ENCODE results near the gene CGB8.
"Not testable (repeated sequence)": the region's sequence is repeated elsewhere in the genome, so short reads cannot be mapped to it uniquely, and the experiment has no call there.

CGB8 gene

GRCh38 chr19:49025599-49025998, 23.3 kb downstream of the CGB8 start:
- H3K9me3 ChIP-seq (ENCODE audit: control insufficient read depth, insufficient read depth, low read depth, low read length); H3K4me3 ChIP-seq (ENCODE audit: low read depth, low read length); H3K36me3 ChIP-seq (ENCODE audit: control insufficient read depth, insufficient read depth, low read length); H3K9ac ChIP-seq (ENCODE audit: low read length); H3K4me1 ChIP-seq (ENCODE audit: control insufficient read depth, insufficient read depth, low read length); H3K27ac ChIP-seq (ENCODE audit: low read depth, low read length): not testable (repeated sequence)
- peaks cover 12% of the 10 kb centered on the region for H3K27me3 ChIP-seq (ENCODE audit: control insufficient read depth, insufficient read depth, low read length)

GRCh38 chr19:49025088-49025487, 23.8 kb downstream of the CGB8 start:
- peaks cover 17% of the 10 kb centered on the region for H3K27me3 ChIP-seq (ENCODE audit: control insufficient read depth, insufficient read depth, low read length)
- not testable (repeated sequence) for H3K9ac ChIP-seq (ENCODE audit: low read length); H3K4me3 ChIP-seq (ENCODE audit: low read depth, low read length); H3K36me3 ChIP-seq (ENCODE audit: control insufficient read depth, insufficient read depth, low read length); H3K27ac ChIP-seq (ENCODE audit: low read depth, low read length); H3K9me3 ChIP-seq (ENCODE audit: control insufficient read depth, insufficient read depth, low read depth, low read length)
- H3K4me1 ChIP-seq (ENCODE audit: control insufficient read depth, insufficient read depth, low read length): peaks cover 15% of the 10 kb centered on the region; the same call in 1 of the 2 replicates

GRCh38 chr19:49024233-49024632, 24.7 kb downstream of the CGB8 start, which contains the start of gene CGB3:
Gene CGB3 (minus strand): TSS chr19:49024333. CDS start chr19:49023971, 362 bp downstream.
- H3K27ac ChIP-seq (ENCODE audit: low read depth, low read length); H3K9me3 ChIP-seq (ENCODE audit: control insufficient read depth, insufficient read depth, low read depth, low read length): not testable (repeated sequence)
- H3K27me3 ChIP-seq (ENCODE audit: control insufficient read depth, insufficient read depth, low read length): peaks cover 23% of the 10 kb centered on the region

GRCh38 chr19:49022116-49022515, 26.8 kb downstream of the CGB8 start:
- no peaks in the 10 kb centered on the region for H3K36me3 ChIP-seq (ENCODE audit: control insufficient read depth, insufficient read depth, low read length)
- no peaks in the 10 kb centered on the region for H3K9me3 ChIP-seq (ENCODE audit: control insufficient read depth, insufficient read depth, low read depth, low read length)
- no peak overlapping the region for H3K9ac ChIP-seq (ENCODE audit: low read length)
- peaks cover 28% of the 10 kb centered on the region for H3K4me1 ChIP-seq (ENCODE audit: control insufficient read depth, insufficient read depth, low read length)
- peaks cover 37% of the 10 kb centered on the region for H3K27me3 ChIP-seq (ENCODE audit: control insufficient read depth, insufficient read depth, low read length)
- no peak overlapping the region for H3K27ac ChIP-seq (ENCODE audit: low read depth, low read length)
- H3K4me3 ChIP-seq (ENCODE audit: low read depth, low read length): no peak overlapping the region

More at GRCh38 chr19:49024233-49024632, 24.7 kb downstream of the CGB8 start, which contains the start of gene CGB3:
- not testable (repeated sequence) for H3K36me3 ChIP-seq (ENCODE audit: control insufficient read depth, insufficient read depth, low read length); H3K9ac ChIP-seq (ENCODE audit: low read length); H3K4me3 ChIP-seq (ENCODE audit: low read depth, low read length)
- H3K4me1 ChIP-seq (ENCODE audit: control insufficient read depth, insufficient read depth, low read length): peaks cover 19% of the 10 kb centered on the region

DNA sequence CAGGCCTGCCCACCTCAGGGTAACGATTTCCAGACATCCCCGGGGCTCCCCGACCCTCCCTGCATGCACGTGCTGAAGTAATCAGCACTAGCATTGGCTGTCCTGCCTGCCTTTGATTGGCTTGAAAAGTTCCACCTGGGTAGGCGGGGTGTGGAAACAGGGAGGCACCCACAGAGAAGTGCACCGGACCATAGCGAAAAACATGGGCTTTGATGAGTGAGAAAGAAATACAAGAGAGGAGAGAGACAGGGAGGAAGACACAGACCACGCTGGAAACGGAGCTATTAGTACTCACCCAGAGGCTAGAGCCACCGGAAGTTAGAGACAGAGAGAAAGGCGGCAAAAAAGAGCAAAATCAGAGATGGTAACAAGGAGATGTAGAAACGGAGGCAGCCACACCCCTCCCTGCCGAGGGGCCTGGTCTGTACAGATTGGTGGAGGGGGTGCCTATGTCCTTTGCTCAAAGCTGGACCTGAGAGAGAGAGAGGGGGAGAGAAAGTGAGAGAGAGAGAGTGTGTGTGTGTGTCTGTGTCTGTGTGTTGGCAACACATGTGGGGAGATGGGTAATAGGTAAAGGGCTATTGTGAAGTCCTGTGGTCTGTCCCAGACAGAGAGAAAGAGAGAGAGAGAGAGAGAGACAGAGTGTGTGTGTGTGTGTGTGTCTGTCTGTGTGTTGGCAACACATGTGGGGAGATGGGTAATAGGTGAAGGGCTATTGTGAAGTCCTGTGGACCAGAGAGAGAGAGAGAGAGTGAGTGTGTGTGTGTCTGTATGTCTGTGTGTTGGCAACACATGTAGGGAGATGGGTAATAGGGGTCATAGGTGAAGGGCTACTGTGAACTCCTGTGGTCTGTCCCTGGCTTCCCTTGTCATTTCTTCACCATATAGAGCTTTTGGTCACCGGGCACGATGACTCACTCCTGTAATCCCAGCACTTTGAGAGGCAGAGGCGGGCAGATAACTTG, 27.7 kb downstream of the CGB8 start:
- peaks cover 37% of the 10 kb centered on the region for H3K27me3 ChIP-seq (ENCODE audit: control insufficient read depth, insufficient read depth, low read length)
- no peaks in the 10 kb centered on the region for H3K9me3 ChIP-seq (ENCODE audit: control insufficient read depth, insufficient read depth, low read depth, low read length)
- H3K4me3 ChIP-seq (ENCODE audit: low read depth, low read length): no peak overlapping the region
- no peak overlapping the region for H3K9ac ChIP-seq (ENCODE audit: low read length)
- peaks cover 3% of the 10 kb centered on the region for H3K36me3 ChIP-seq (ENCODE audit: control insufficient read depth, insufficient read depth, low read length)
- no peak overlapping the region for H3K27ac ChIP-seq (ENCODE audit: low read depth, low read length)
- H3K4me1 ChIP-seq (ENCODE audit: control insufficient read depth, insufficient read depth, low read length): peaks cover 30% of the 10 kb centered on the region

GRCh38 chr19:49020342-49020741, 28.6 kb downstream of the CGB8 start:
- Histone ChIP-seq H3K27me3 (ENCODE audit: control insufficient read depth, insufficient read depth, low read length) (peaks cover 37% of the 10 kb centered on the region), H3K27ac (ENCODE audit: low read depth, low read length) (no peak overlapping the region), H3K9ac (ENCODE audit: low read length) (no peak overlapping the region), H3K4me1 (ENCODE audit: control insufficient read depth, insufficient read depth, low read length) (peaks cover 30% of the 10 kb centered on the region), H3K36me3 (ENCODE audit: control insufficient read depth, insufficient read depth, low read length) (peaks cover 12% of the 10 kb centered on the region), H3K4me3 (ENCODE audit: low read depth, low read length) (0 out of 2 replicates have a peak overlapping the region, but pooled peaks have one; percentile 82), H3K9me3 (ENCODE audit: control insufficient read depth, insufficient read depth, low read depth, low read length) (no peaks in the 10 kb centered on the region)

- Histone ChIP-seq H3K27me3 (ENCODE audit: control insufficient read depth, insufficient read depth, low read length) (peaks cover 37% of the 10 kb centered on the region), H3K27ac (ENCODE audit: low read depth, low read length) (no peak overlapping the region; the same call in 1 of the 2 replicates), H3K9ac (ENCODE audit: low read length) (peak overlapping the region; percentile 64), H3K4me3 (ENCODE audit: low read depth, low read length) (peak overlapping the region; percentile 82), H3K4me1 (ENCODE audit: control insufficient read depth, insufficient read depth, low read length) (peaks cover 30% of the 10 kb centered on the region), H3K36me3 (ENCODE audit: control insufficient read depth, insufficient read depth, low read length) (peaks cover 21% of the 10 kb centered on the region), H3K9me3 (ENCODE audit: control insufficient read depth, insufficient read depth, low read depth, low read length) (no peaks in the 10 kb centered on the region)
Measured at GRCh38 chr19:49019242-49019932, 29.5 kb downstream of the CGB8 start.

- not testable (repeated sequence) for H3K9me3 ChIP-seq (ENCODE audit: control insufficient read depth, insufficient read depth, low read depth, low read length); H3K27ac ChIP-seq (ENCODE audit: low read depth, low read length)
- peaks cover 37% of the 10 kb centered on the region for H3K27me3 ChIP-seq (ENCODE audit: control insufficient read depth, insufficient read depth, low read length)
- peaks cover 30% of the 10 kb centered on the region for H3K4me1 ChIP-seq (ENCODE audit: control insufficient read depth, insufficient read depth, low read length)
- H3K9ac ChIP-seq (ENCODE audit: low read length): peak overlapping the region; percentile 30
- H3K36me3 ChIP-seq (ENCODE audit: control insufficient read depth, insufficient read depth, low read length): peaks cover 29% of the 10 kb centered on the region
- peak overlapping the region; percentile 82 for H3K4me3 ChIP-seq (ENCODE audit: low read depth, low read length)
Measured at GRCh38 chr19:49018388-49019241, 30.3 kb downstream of the CGB8 start.

DNA sequence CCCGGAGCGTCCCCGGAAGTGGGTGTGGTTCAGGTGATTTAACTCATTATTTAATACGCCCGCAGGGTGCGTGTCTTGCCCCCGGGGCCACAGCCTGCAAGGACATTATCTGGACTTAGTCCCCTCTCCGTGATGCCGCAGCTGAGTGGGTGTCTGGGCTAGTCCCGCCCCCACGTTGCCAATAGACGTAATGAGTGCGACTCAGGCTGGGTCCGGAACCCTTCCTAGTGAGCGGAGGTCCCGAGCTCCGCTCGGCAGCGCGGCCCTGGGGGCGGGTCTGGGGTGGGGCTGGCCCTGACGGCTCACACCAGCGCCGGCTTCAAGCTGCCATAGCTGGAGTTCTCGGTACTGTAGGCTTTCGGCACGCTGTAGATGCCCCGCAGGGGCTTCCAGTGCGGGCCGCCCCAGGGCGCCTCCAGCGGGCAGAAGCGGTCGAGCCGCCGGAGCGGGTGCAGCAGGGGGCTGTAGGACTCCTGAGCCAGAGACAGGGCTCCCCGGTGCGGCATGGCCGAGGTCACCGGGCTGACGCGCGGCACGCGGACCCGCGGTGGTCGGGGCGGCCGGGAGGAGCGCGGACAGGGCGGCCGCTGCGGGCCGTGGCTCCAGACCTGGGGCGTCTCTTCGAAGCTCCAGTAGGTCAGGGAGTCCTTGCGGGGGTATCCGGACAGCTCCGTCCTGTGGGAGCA, 31.1 kb downstream of the CGB8 start:
- Histone ChIP-seq H3K9ac (ENCODE audit: low read length) (peak overlapping the region; percentile 30), H3K27me3 (ENCODE audit: control insufficient read depth, insufficient read depth, low read length) (peaks cover 37% of the 10 kb centered on the region), H3K4me1 (ENCODE audit: control insufficient read depth, insufficient read depth, low read length) (peaks cover 30% of the 10 kb centered on the region), H3K27ac (ENCODE audit: low read depth, low read length) (no peak overlapping the region), H3K9me3 (ENCODE audit: control insufficient read depth, insufficient read depth, low read depth, low read length) (no peaks in the 10 kb centered on the region), H3K36me3 (ENCODE audit: control insufficient read depth, insufficient read depth, low read length) (peaks cover 34% of the 10 kb centered on the region), H3K4me3 (ENCODE audit: low read depth, low read length) (peak overlapping the region; percentile 82)

- H3K9ac ChIP-seq (ENCODE audit: low read length): peak within 1 kb of the TSS; percentile 30
- peaks cover 30% of the 10 kb centered on the region for H3K4me1 ChIP-seq (ENCODE audit: control insufficient read depth, insufficient read depth, low read length)
- H3K27me3 ChIP-seq (ENCODE audit: control insufficient read depth, insufficient read depth, low read length): peaks cover 37% of the 10 kb centered on the region
- no peak within 1 kb of the TSS for H3K27ac ChIP-seq (ENCODE audit: low read depth, low read length)
- peaks cover 41% of the 10 kb centered on the region for H3K36me3 ChIP-seq (ENCODE audit: control insufficient read depth, insufficient read depth, low read length)
- no peaks in the 10 kb centered on the region for H3K9me3 ChIP-seq (ENCODE audit: control insufficient read depth, insufficient read depth, low read depth, low read length)
- H3K4me3 ChIP-seq (ENCODE audit: low read depth, low read length): peak within 1 kb of the TSS; percentile 82
Measured at GRCh38 chr19:49017041-49017665, 31.8 kb downstream of the CGB8 start, which contains the start of gene LHB. Gene LHB (minus strand): TSS chr19:49017091. CDS start chr19:49017081, 10 bp downstream.

All from HUES6 (cell line).